Upper lobe of left lung (tissue), 6 donors: ENCODE measurements around the gene CMTR1. TPM values are rescaled to one million over a fixed set of nuclear protein-coding genes. Genes with fewer than 3 reads are reported as not detected.

Experiments used
- ATAC-seq, 2 donors: fragments of 200-7000 bp; cut with Tn5 transposase; one replicate each; pipeline ENCODE4 v1.9.1; 2022; ENCODE audit warnings: mild to moderate bottlenecking in 2 of 2, moderate library complexity in 2 of 2; ENCODE audit not compliant: low FRiP score in 2 of 2
- DNase-seq, 2 donors: peaks; one replicate each; pipeline ENCODE4 v3.0.0-alpha.2; 2019 to 2020
- H3K27ac ChIP-seq, 4 donors: fragments of 200-600 bp; sonication (generic); one replicate each; pipeline ENCODE4 v1.5.1; 2016 to 2019
- H3K27me3 ChIP-seq, 4 donors: fragments of 200-600 bp; sonication (generic); one replicate each; pipeline ENCODE4 v1.5.1; 2017 to 2019
- H3K36me3 ChIP-seq, 4 donors: fragments of 200-600 bp; sonication (generic); one replicate each; pipeline ENCODE4 v1.5.1; 2016 to 2019
- H3K4me1 ChIP-seq, 4 donors: fragments of 200-600 bp; sonication (generic); one replicate each; pipeline ENCODE4 v1.5.1; 2018 to 2019
- H3K4me3 ChIP-seq, 4 donors: fragments of 200-600 bp; sonication (generic); one replicate each; pipeline ENCODE4 v1.5.1; 2017 to 2019; ENCODE audit warnings: mild to moderate bottlenecking in 2 of 4, moderate library complexity in 1 of 4
- H3K9me3 ChIP-seq, 4 donors: fragments of 200-600 bp; sonication (generic); one replicate each; pipeline ENCODE4 v1.5.1; 2018 to 2019
- CTCF ChIP-seq, 6 experiments: fragments of 450-650 bp in 4 of 6; fragments of 200-600 bp in 2 of 6; sonication (generic) in 2 of 6; IDR thresholded peaks; one replicate each; pipeline ENCODE4 v1.5.1; 2016 to 2019; ENCODE audit warnings: antibody characterized with exemption in 6 of 6
- EP300 ChIP-seq, 4 donors: sonication (generic); formaldehyde crosslinking; IDR thresholded peaks; one replicate each; pipeline ENCODE4 v1.5.1; 2017; ENCODE audit warnings: antibody characterized with exemption in 4 of 4, control low read depth in 2 of 4
- POLR2A ChIP-seq, 4 donors: fragments of 450-650 bp; IDR thresholded peaks; one replicate each; pipeline ENCODE4 v1.5.1; 2016 to 2017; ENCODE audit warnings: antibody characterized with exemption in 4 of 4, mild to moderate bottlenecking in 2 of 4
- POLR2AphosphoS5 ChIP-seq, 2 donors: sonication (generic); formaldehyde crosslinking; IDR thresholded peaks; one replicate each; pipeline ENCODE4 v1.5.1; 2017; ENCODE audit warnings: antibody characterized with exemption in 2 of 2
- WGBS, 2 donors: methylation state at CpG; one replicate each; pipeline ENCODE4 v1.1.5; 2017 to 2018; 5-methylcytosine and 5-hydroxymethylcytosine counted together
- total RNA-seq, 6 donors: library from RNA; depleted of rRNA in 4 of 6; stranded (reverse); fragments of >200 nt in 4 of 6; gene quantifications; one replicate each; pipeline versions ENCODE4 v1.1.0 to v1.2.1, GENCODE V29; 2016 to 2021
- donor health status: DM: no; HTN: no; CAD: no; lungs with moderate emphysema.
- donor health status: DM: no; HTN: yes; CAD: no; lungs with severe emphysema.

CMTR1 gene
- total RNA-seq, 6 donors from 2014 or later: 34.5 to 80.7 (median 38.1) TPM

GRCh38 chr6:37501632-37502491 is 68.8 kb downstream of the CMTR1 start:
- 57% methylated on average over 10 of the region's 10 CpGs for WGBS, 2 donors
- TF ChIP-seq POLR2AphosphoS5 (IDR thresholded peaks at IDR 0.05): no peak
- TF ChIP-seq POLR2A (IDR thresholded peaks at IDR 0.05): no peak
- TF ChIP-seq EP300 (IDR thresholded peaks at IDR 0.05): no peak
- Histone ChIP-seq H3K36me3 (no peaks in the 10 kb centered on the region), H3K9me3 (no peaks in the 10 kb centered on the region), H3K4me3 (no peak overlapping the region), H3K4me1 (peaks cover 0 to 13% (median 5%) of the 10 kb centered on the region in 4 donors), H3K27me3 (no peaks in the 10 kb centered on the region), H3K27ac (peak overlapping the region; percentile 23 to 59 (median 54))
- DNase-seq (no peak), ATAC-seq (no peak)

GRCh38 chr6:37502703-37503291 is 69.8 kb downstream of the CMTR1 start:
- H3K9me3 ChIP-seq: no peaks in the 10 kb centered on the region
- ATAC-seq (no peak), DNase-seq (no peak)
- whole genome bisulfite sequencing, 2 donors: 37 to 39% methylated on average over 6 to 7 of the region's 7 CpGs
- no peak overlapping the region for H3K4me3 ChIP-seq
- H3K36me3 ChIP-seq: no peaks in the 10 kb centered on the region
- no peaks in the 10 kb centered on the region for H3K27me3 ChIP-seq
- no peak for TF ChIP-seq POLR2AphosphoS5 (IDR thresholded peaks at IDR 0.05)
- no peak for TF ChIP-seq POLR2A (IDR thresholded peaks at IDR 0.05)
- TF ChIP-seq EP300 (IDR thresholded peaks at IDR 0.05): no peak
- TF ChIP-seq CTCF (IDR thresholded peaks at IDR 0.05): no peak
- peak overlapping the region in 3 of 4 donors; percentile 51 to 59 (median 57) for H3K27ac ChIP-seq
- peaks cover 0 to 13% (median 5%) of the 10 kb centered on the region in 4 donors for H3K4me1 ChIP-seq

- H3K27me3 ChIP-seq: no peaks in the 10 kb centered on the region
- H3K9me3 ChIP-seq: no peaks in the 10 kb centered on the region
- no peaks in the 10 kb centered on the region for H3K36me3 ChIP-seq
- WGBS, 2 donors: 51 to 53% methylated on average over 7 of the region's 7 CpGs
- no peak for TF ChIP-seq POLR2AphosphoS5 (IDR thresholded peaks at IDR 0.05)
- TF ChIP-seq POLR2A (IDR thresholded peaks at IDR 0.05): no peak
- no peak for TF ChIP-seq EP300 (IDR thresholded peaks at IDR 0.05)
- no peak for TF ChIP-seq CTCF (IDR thresholded peaks at IDR 0.05)
- DNase-seq (no peak), ATAC-seq (no peak)
- H3K4me3 ChIP-seq: no peak overlapping the region
- H3K27ac ChIP-seq: peak overlapping the region in 3 of 4 donors; percentile 6 to 59 (median 35)
- H3K4me1 ChIP-seq: peaks cover 0 to 13% (median 5%) of the 10 kb centered on the region in 4 donors
Observed at GRCh38 chr6:37503309-37503965, 70.4 kb downstream of the CMTR1 start.

- ATAC-seq: no peak
- Histone ChIP-seq H3K36me3 (no peaks in the 10 kb centered on the region), H3K9me3 (no peaks in the 10 kb centered on the region), H3K27ac (no peak overlapping the region), H3K4me1 (peaks cover 0 to 9% (median 3%) of the 10 kb centered on the region in 4 donors), H3K4me3 (no peak overlapping the region), H3K27me3 (no peaks in the 10 kb centered on the region)
- TF ChIP-seq EP300 (IDR thresholded peaks at IDR 0.05) (no peak), POLR2A (IDR thresholded peaks at IDR 0.05) (no peak), CTCF (IDR thresholded peaks at IDR 0.05) (no peak), POLR2AphosphoS5 (IDR thresholded peaks at IDR 0.05) (no peak)
- DNase-seq: no peak
- 65% methylated on average over 2 of the region's 2 CpGs for WGBS, 2 donors
Observed at GRCh38 chr6:37504024-37504423, 71.0 kb downstream of the CMTR1 start.

GRCh38 chr6:37506479-37506878 is 73.5 kb downstream of the CMTR1 start:
- no peak for TF ChIP-seq POLR2A (IDR thresholded peaks at IDR 0.05)
- TF ChIP-seq CTCF (IDR thresholded peaks at IDR 0.05): no peak
- TF ChIP-seq EP300 (IDR thresholded peaks at IDR 0.05): no peak
- no peak for TF ChIP-seq POLR2AphosphoS5 (IDR thresholded peaks at IDR 0.05)
- Histone ChIP-seq H3K27ac (no peak overlapping the region), H3K9me3 (no peaks in the 10 kb centered on the region), H3K4me3 (no peak overlapping the region), H3K27me3 (no peaks in the 10 kb centered on the region), H3K4me1 (no peaks in the 10 kb centered on the region), H3K36me3 (no peaks in the 10 kb centered on the region)
- WGBS, 2 donors: 72 to 84% methylated on average over 4 of the region's 4 CpGs
- DNase-seq (no peak), ATAC-seq (no peak)
